GM18508 (cell line): ENCODE data around the gene AMIGO1.

Experiments
- ATAC-seq: cut with Tn5 transposase; IDR thresholded peaks from one replicate; pipeline ENCODE4 v1.9.1; 2021; ENCODE audit warnings: moderate number of reproducible peaks; ENCODE audit not compliant: insufficient read depth, unreplicated experiment

Gene AMIGO1

GRCh38 chr1:109532365-109533136, 23.0 kb upstream of the AMIGO1 start:
- no peak for ATAC-seq

GRCh38 chr1:109531826-109532364, 22.4 kb upstream of the AMIGO1 start:
- no peak for ATAC-seq

GRCh38 chr1:109531380-109531779, 21.9 kb upstream of the AMIGO1 start:
- no peak for ATAC-seq

- no peak for ATAC-seq
Measured at GRCh38 chr1:109530457-109531087, 21.0 kb upstream of the AMIGO1 start.

GRCh38 chr1:109529881-109530456, 20.4 kb upstream of the AMIGO1 start:
- no peak for ATAC-seq

GRCh38 chr1:109528712-109529111, 19.2 kb upstream of the AMIGO1 start:
- ATAC-seq, result no peak

GRCh38 chr1:109527846-109528695, 18.5 kb upstream of the AMIGO1 start:
- ATAC-seq, result no peak

- ATAC-seq, result peak; percentile 69
Measured at GRCh38 chr1:109527098-109527811, 17.7 kb upstream of the AMIGO1 start.

- no peak for ATAC-seq
Measured at GRCh38 chr1:109523706-109524105, 14.2 kb upstream of the AMIGO1 start.

GRCh38 chr1:109522026-109522425, 12.5 kb upstream of the AMIGO1 start:
- no peak for ATAC-seq

GRCh38 chr1:109521002-109521951, 11.8 kb upstream of the AMIGO1 start:
- ATAC-seq, result no peak

GRCh38 chr1:109517337-109517736, 7.8 kb upstream of the AMIGO1 start:
- no peak for ATAC-seq

- ATAC-seq, result no peak
Measured at GRCh38 chr1:109516872-109517271, 7.3 kb upstream of the AMIGO1 start.

- ATAC-seq, result no peak
Measured at GRCh38 chr1:109514846-109515245, 5.3 kb upstream of the AMIGO1 start.

- no peak for ATAC-seq
Measured at GRCh38 chr1:109513110-109513710, 3.7 kb upstream of the AMIGO1 start.

GRCh38 chr1:109508873-109509175, 703 bp downstream of the AMIGO1 start:
- ATAC-seq, result no peak

GRCh38 chr1:109508001-109508872, 1.3 kb downstream of the AMIGO1 start:
- no peak for ATAC-seq

- no peak for ATAC-seq
Measured at GRCh38 chr1:109504974-109505373, 4.6 kb downstream of the AMIGO1 start.
